GM23338 (cell line): ENCODE results near the gene CRISP3. TPM values are rescaled to one million over a fixed set of nuclear protein-coding genes. Genes with fewer than 3 reads are reported as not detected.

ENCODE experiments used
- ATAC-seq: fragments of 200-7000 bp; cut with Tn5 transposase; 3 replicates; pipeline ENCODE4 v1.9.1; 2020
- DNase-seq: peaks from one replicate; pipeline ENCODE4 v3.0.0-alpha.2; 2015; ENCODE audit warnings: low spot score
- H2AFZ ChIP-seq: fragments of 200-600 bp; sonication (generic); 2 replicates; pipeline ENCODE4 v1.8.0; 2016; ENCODE audit warnings: antibody characterized with exemption, mild to moderate bottlenecking, moderate library complexity
- H3F3A ChIP-seq: fragments of 200-600 bp; sonication (generic); replicated peaks from 2 replicates; pipeline ENCODE4 v1.8.0; 2017; ENCODE audit warnings: antibody characterized with exemption, mixed run types, low read depth
- H3K27ac ChIP-seq: fragments of 200-600 bp; sonication (generic); 2 replicates; pipeline ENCODE4 v1.6.1; 2016; ENCODE audit warnings: low read depth
- H3K27me3 ChIP-seq: fragments of 200-600 bp; sonication (generic); 2 replicates; pipeline ENCODE4 v1.8.0; 2016; ENCODE audit warnings: mild to moderate bottlenecking, mixed run types, moderate library complexity; ENCODE audit not compliant: insufficient read depth
- H3K36me3 ChIP-seq: fragments of 200-600 bp; sonication (generic); 2 replicates; pipeline ENCODE4 v1.8.0; 2016; ENCODE audit warnings: mild to moderate bottlenecking; ENCODE audit not compliant: insufficient read depth
- H3K4me1 ChIP-seq: fragments of 200-600 bp; sonication (generic); 2 replicates; pipeline ENCODE4 v1.8.0; 2016; ENCODE audit warnings: mild to moderate bottlenecking, moderate library complexity; ENCODE audit not compliant: insufficient read depth
- H3K4me2 ChIP-seq: fragments of 200-600 bp; sonication (generic); 2 replicates; pipeline ENCODE4 v1.7.1; 2017; ENCODE audit warnings: mixed run types
- H3K4me3 ChIP-seq: fragments of 200-600 bp; sonication (generic); 2 replicates; pipeline ENCODE4 v1.6.1; 2016; ENCODE audit warnings: mixed run types
- H3K79me2 ChIP-seq: fragments of 200-600 bp; sonication (generic); replicated peaks from 2 replicates; pipeline ENCODE4 v1.8.0; 2017; ENCODE audit warnings: mild to moderate bottlenecking; ENCODE audit not compliant: insufficient read depth
- H3K9me2 ChIP-seq: fragments of 200-600 bp; sonication (generic); 2 replicates; pipeline ENCODE4 v1.8.0; 2017; ENCODE audit not compliant: insufficient read depth
- H4K20me1 ChIP-seq: fragments of 200-600 bp; sonication (generic); replicated peaks from 2 replicates; pipeline ENCODE4 v1.8.0; 2017; ENCODE audit warnings: mild to moderate bottlenecking; ENCODE audit not compliant: insufficient read depth
- H3K27ac Mint-ChIP-seq: 2 replicates; pipeline ENCODE4 v1.8.0; 2020; ENCODE audit warnings: inconsistent platforms, mild to moderate bottlenecking, moderate library complexity, mixed read lengths
- H3K27me3 Mint-ChIP-seq: 3 replicates; pipeline ENCODE4 v1.8.0; 2022; ENCODE audit warnings: low read depth, mild to moderate bottlenecking, moderate library complexity, mixed read lengths, inconsistent platforms; ENCODE audit not compliant: insufficient read depth, poor library complexity
- H3K36me3 Mint-ChIP-seq: 3 replicates; pipeline ENCODE4 v1.8.0; 2021; ENCODE audit warnings: low read depth, mild to moderate bottlenecking, inconsistent platforms, moderate library complexity, mixed read lengths
- H3K4me1 Mint-ChIP-seq: 3 replicates; pipeline ENCODE4 v1.8.0; 2020; ENCODE audit warnings: mild to moderate bottlenecking, inconsistent platforms, mixed read lengths
- H3K4me3 Mint-ChIP-seq: 3 replicates; pipeline ENCODE4 v1.8.0; 2021; ENCODE audit warnings: moderate library complexity, mild to moderate bottlenecking, inconsistent platforms, mixed read lengths
- H3K9me3 Mint-ChIP-seq: 3 replicates; pipeline ENCODE4 v1.8.0; 2020; ENCODE audit warnings: moderate library complexity, mild to moderate bottlenecking, inconsistent platforms, mixed read lengths
- CREB1 ChIP-seq: fragments of 250-450 bp; sonication (Bioruptor Pico); IDR thresholded peaks from 2 replicates; pipeline ENCODE4 v1.5.0; 2020; ENCODE audit warnings: low read depth, mild to moderate bottlenecking, moderate library complexity
- CTCF ChIP-seq, 2 experiments: fragments of 200-600 bp in 1 of 2; sonication (generic) in 1 of 2; conservative IDR thresholded peaks; 2 replicates each; pipeline versions ENCODE4 v1.5.1 to v1.6.1; 2016 to 2017; ENCODE audit warnings: antibody characterized with exemption in 2 of 2, low read depth in 2 of 2, mild to moderate bottlenecking in 2 of 2, moderate library complexity in 1 of 2
- ETS1 ChIP-seq: IDR thresholded peaks from 2 replicates; pipeline ENCODE4 v1.6.1; 2016; ENCODE audit warnings: antibody characterized with exemption
- EZH2 ChIP-seq: fragments of 200-600 bp; sonication (generic); IDR thresholded peaks from one replicate; pipeline ENCODE4 v1.8.0; 2017; ENCODE audit warnings: antibody characterized with exemption, mild to moderate bottlenecking, low read depth; ENCODE audit not compliant: unreplicated experiment
- EZH2phosphoT487 ChIP-seq: fragments of 200-600 bp; sonication (generic); IDR thresholded peaks from one replicate; pipeline ENCODE4 v1.8.1; 2018; ENCODE audit warnings: antibody characterized with exemption; ENCODE audit not compliant: unreplicated experiment
- JUNB ChIP-seq: IDR thresholded peaks from one replicate; pipeline ENCODE4 v1.6.1; 2016; ENCODE audit warnings: antibody characterized with exemption; ENCODE audit not compliant: unreplicated experiment
- NANOG ChIP-seq: IDR thresholded peaks from 2 replicates; pipeline ENCODE4 v1.6.1; 2016; ENCODE audit warnings: antibody characterized with exemption, borderline replicate concordance
- POLR2AphosphoS5 ChIP-seq: IDR thresholded peaks from 2 replicates; pipeline ENCODE4 v1.6.1; 2016; ENCODE audit warnings: antibody characterized with exemption, low read depth
- REST ChIP-seq: IDR thresholded peaks from one replicate; pipeline ENCODE4 v1.6.1; 2018; ENCODE audit warnings: antibody characterized with exemption; ENCODE audit not compliant: unreplicated experiment
- STAT1 ChIP-seq: IDR thresholded peaks from one replicate; pipeline ENCODE4 v1.6.1; 2016; ENCODE audit warnings: antibody characterized with exemption; ENCODE audit not compliant: unreplicated experiment
- ZNF114 ChIP-seq: fragments of 250-450 bp; sonication (Bioruptor Pico); IDR thresholded peaks from 2 replicates; pipeline ENCODE4 v1.5.0; 2020; ENCODE audit warnings: mild to moderate bottlenecking, moderate library complexity
- ZNF331 ChIP-seq: fragments of 250-450 bp; sonication (Bioruptor Pico); IDR thresholded peaks from 2 replicates; pipeline ENCODE4 v1.5.0; 2020; ENCODE audit warnings: low read depth, mild to moderate bottlenecking, moderate library complexity
- ZNF462 ChIP-seq: fragments of 250-450 bp; sonication (Bioruptor Pico); IDR thresholded peaks from 2 replicates; pipeline ENCODE4 v1.5.0; 2020; ENCODE audit warnings: mild to moderate bottlenecking, moderate library complexity
- polyA plus RNA-seq: library from polyadenylated mRNA; unstranded; fragments of >200 nt; fragmentation: Nextera tagmentation; extraction: Ambion mirVana; gene quantifications from 2 replicates; pipeline ENCODE4 v1.2.1, GENCODE V29; 2016
- total RNA-seq: library from RNA; depleted of rRNA; stranded (reverse); fragments of >200 nt; shearing (Covaris generic); gene quantifications from 2 replicates; pipeline ENCODE4 v1.2.3, GENCODE V29; 2014

Gene CRISP3
- total and polyA plus RNA-seq, 2 experiments from 2014 or later: not detected

GRCh38 chr6:49772285-49772684 lies 28.1 kb upstream of the CRISP3 start:
- H3K27me3 Mint-ChIP-seq: no peaks in the 10 kb centered on the region
- Histone ChIP-seq H3K27ac (no peak overlapping the region), H3K9me2 (0 out of 2 replicates have a peak, but pooled peaks cover 3% of the 10 kb centered on the region), H3K4me3 (no peak overlapping the region), H2AFZ (no peak overlapping the region), H3F3A (no peaks in the 10 kb centered on the region), H3K4me1 (no peaks in the 10 kb centered on the region), H4K20me1 (no peaks in the 10 kb centered on the region; the same call in 1 of the 2 replicates), H3K27me3 (no peaks in the 10 kb centered on the region), H3K4me2 (no peak overlapping the region), H3K36me3 (no peaks in the 10 kb centered on the region), H3K79me2 (no peaks in the 10 kb centered on the region)
- no peaks in the 10 kb centered on the region for H3K4me1 Mint-ChIP-seq
- no peak for DNase-seq
- H3K4me3 Mint-ChIP-seq: no peak overlapping the region
- no peak for ATAC-seq
- H3K9me3 Mint-ChIP-seq: peaks cover 15% of the 10 kb centered on the region
- H3K36me3 Mint-ChIP-seq: peaks cover 6% of the 10 kb centered on the region; the same call in 2 of the 3 replicates
- H3K27ac Mint-ChIP-seq: no peak overlapping the region
- TF ChIP-seq POLR2AphosphoS5 (no peak), ETS1 (no peak), REST (no peak), JUNB (no peak), CTCF (conservative IDR thresholded peaks at IDR 0.05; ENCODE audit: low read depth in 2 of 2) (no peak), EZH2 (no peak), ZNF114 (CRISPR knock-in tag) (no peak), STAT1 (no peak), ZNF462 (CRISPR knock-in tag) (no peak), NANOG (no peak), EZH2phosphoT487 (no peak), ZNF331 (CRISPR knock-in tag) (no peak), CREB1 (CRISPR knock-in tag) (no peak)
